Transverse colon (tissue), 3 donors: ENCODE results near the gene NCKAP5.

Source experiments
- EP300 ChIP-seq: sonication (generic); formaldehyde crosslinking; IDR thresholded peaks from one replicate; pipeline ENCODE4 v1.6.1; 2017; ENCODE audit warnings: antibody characterized with exemption, low read depth
- TF ChIP-seq, protein P1 (sequence below), 5 experiments: fragments of 200-600 bp in 3 of 5; fragments of 450-650 bp in 2 of 5; sonication (generic) in 3 of 5; IDR thresholded peaks; 1 replicate in 2 of 5; 2 replicates in 3 of 5; pipeline ENCODE4 v1.5.1; 2016 to 2017; ENCODE audit warnings: antibody characterized with exemption in 5 of 5, inconsistent platforms in 3 of 5, mild to moderate bottlenecking in 2 of 5, moderate library complexity in 1 of 5

DNA sequence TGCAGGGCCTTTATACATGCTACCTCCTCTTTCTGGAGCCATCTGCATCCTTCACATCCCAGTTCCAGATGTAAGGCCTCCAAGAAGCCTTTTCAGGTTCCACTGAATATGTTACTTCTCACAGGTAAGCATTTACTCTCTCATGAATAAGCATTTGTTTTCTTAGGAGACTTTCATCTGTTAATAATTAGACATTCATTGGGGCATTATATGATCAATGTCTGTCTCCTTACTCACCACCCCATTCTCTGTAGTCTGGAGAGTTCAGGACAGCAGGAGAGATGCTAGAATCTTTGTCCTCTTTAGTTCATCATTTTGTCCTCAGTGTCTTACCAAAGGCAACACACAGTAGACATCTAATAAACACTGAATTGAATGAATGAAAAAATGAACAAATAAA lies 185.7 kb downstream of the NCKAP5 start:
- TF ChIP-seq, protein P1, sequence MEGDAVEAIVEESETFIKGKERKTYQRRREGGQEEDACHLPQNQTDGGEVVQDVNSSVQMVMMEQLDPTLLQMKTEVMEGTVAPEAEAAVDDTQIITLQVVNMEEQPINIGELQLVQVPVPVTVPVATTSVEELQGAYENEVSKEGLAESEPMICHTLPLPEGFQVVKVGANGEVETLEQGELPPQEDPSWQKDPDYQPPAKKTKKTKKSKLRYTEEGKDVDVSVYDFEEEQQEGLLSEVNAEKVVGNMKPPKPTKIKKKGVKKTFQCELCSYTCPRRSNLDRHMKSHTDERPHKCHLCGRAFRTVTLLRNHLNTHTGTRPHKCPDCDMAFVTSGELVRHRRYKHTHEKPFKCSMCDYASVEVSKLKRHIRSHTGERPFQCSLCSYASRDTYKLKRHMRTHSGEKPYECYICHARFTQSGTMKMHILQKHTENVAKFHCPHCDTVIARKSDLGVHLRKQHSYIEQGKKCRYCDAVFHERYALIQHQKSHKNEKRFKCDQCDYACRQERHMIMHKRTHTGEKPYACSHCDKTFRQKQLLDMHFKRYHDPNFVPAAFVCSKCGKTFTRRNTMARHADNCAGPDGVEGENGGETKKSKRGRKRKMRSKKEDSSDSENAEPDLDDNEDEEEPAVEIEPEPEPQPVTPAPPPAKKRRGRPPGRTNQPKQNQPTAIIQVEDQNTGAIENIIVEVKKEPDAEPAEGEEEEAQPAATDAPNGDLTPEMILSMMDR (IDR thresholded peaks at IDR 0.05): no peak
- TF ChIP-seq EP300: no peak
